Sigmoid colon (tissue), 7 donors: ENCODE measurements around the gene ANXA3. TPM values are rescaled to one million over a fixed set of nuclear protein-coding genes. Genes with fewer than 3 reads are reported as not detected.
"Not testable (repeated sequence)": the region's sequence is repeated elsewhere in the genome, so short reads cannot be mapped to it uniquely, and the experiment has no call there.

Experiments
- DNase-seq: peaks from one replicate; pipeline ENCODE4 v3.0.0-alpha.2; 2019
- H3K27ac ChIP-seq, 4 donors: fragments of 200-600 bp; sonication (generic); one replicate each; pipeline ENCODE4 v1.5.1; 2016 to 2019; ENCODE audit warnings: mild to moderate bottlenecking in 1 of 4
- H3K27me3 ChIP-seq, 3 donors: fragments of 200-600 bp; sonication (generic); one replicate each; pipeline ENCODE4 v1.5.1; 2019; ENCODE audit warnings: mild to moderate bottlenecking in 1 of 3
- H3K36me3 ChIP-seq, 4 donors: fragments of 200-600 bp; sonication (generic); one replicate each; pipeline ENCODE4 v1.5.1; 2016 to 2019
- H3K4me1 ChIP-seq, 4 donors: fragments of 200-600 bp; sonication (generic); one replicate each; pipeline ENCODE4 v1.5.1; 2017 to 2019
- H3K4me3 ChIP-seq, 4 donors: fragments of 200-600 bp; sonication (generic); one replicate each; pipeline ENCODE4 v1.5.1; 2017 to 2019; ENCODE audit warnings: mild to moderate bottlenecking in 2 of 4, moderate library complexity in 1 of 4
- H3K9me3 ChIP-seq, 4 donors: fragments of 200-600 bp in 3 of 4; sonication (generic) in 3 of 4; one replicate each; pipeline versions ENCODE4 v1.5.1 to v1.6.1; 2013 to 2019
- CTCF ChIP-seq, 4 experiments: fragments of 450-650 bp in 3 of 4; fragments of 200-600 bp in 1 of 4; IDR thresholded peaks; one replicate each; pipeline ENCODE4 v1.5.1; 2016 to 2019; ENCODE audit warnings: antibody characterized with exemption in 4 of 4, mild to moderate bottlenecking in 3 of 4, moderate library complexity in 2 of 4
- EP300 ChIP-seq, 4 donors: sonication (generic); formaldehyde crosslinking; IDR thresholded peaks; one replicate each; pipeline ENCODE4 v1.6.1; 2017; ENCODE audit warnings: antibody characterized with exemption in 4 of 4
- POLR2A ChIP-seq, 2 donors: fragments of 450-650 bp; IDR thresholded peaks; one replicate each; pipeline ENCODE4 v1.6.1; 2016; ENCODE audit warnings: antibody characterized with exemption in 2 of 2, mild to moderate bottlenecking in 2 of 2, moderate library complexity in 2 of 2
- POLR2AphosphoS5 ChIP-seq, 4 donors: sonication (generic); formaldehyde crosslinking; IDR thresholded peaks; one replicate each; pipeline ENCODE4 v1.6.1; 2017; ENCODE audit warnings: antibody characterized with exemption in 4 of 4
- WGBS, 2 donors: extraction: QIAGEN DNeasy Blood & Tissue Kit; methylation state at CpG; one replicate each; pipeline ENCODE4 v1.1.7; 2013; 5-methylcytosine and 5-hydroxymethylcytosine counted together
- intact Hi-C: fragments of 100-400 bp; cut with DNase I; formaldehyde crosslinking; loops from one replicate; pipeline ENCODE4 v1.15.1; 2023
- polyA plus RNA-seq, 3 donors: library from polyadenylated mRNA; stranded (reverse); fragments of 200-250 nt; gene quantifications; one replicate each; pipeline ENCODE4 v1.2.3, GENCODE V29; 2013
- total RNA-seq, 4 donors: library from RNA; depleted of rRNA; stranded (reverse); fragments of >200 nt; gene quantifications; one replicate each; pipeline ENCODE4 v1.1.0, GENCODE V29; 2016
- donor health status: healthy with polysubstance abuse.
- donor health status: Bipolar disorder and iron deficiency.
- donor health status: healthy.

Gene ANXA3
- total and polyA plus RNA-seq, 7 donors, result 17.8 to 109 (median 46.4) TPM

GRCh38 chr4:78545275-78546246 lies 6.0 kb upstream of the ANXA3 start:
- WGBS, 2 donors, result 49 to 72% methylated on average over 5 of the region's 5 CpGs
- intact Hi-C loops, result no loop called here
- no peak for DNase-seq
- Histone ChIP-seq H3K4me1 (peaks cover 0 to 14% (median 9%) of the 10 kb centered on the region in 4 donors), H3K4me3 (no peak overlapping the region), H3K9me3 (no peaks in the 10 kb centered on the region), H3K27me3 (no peaks in the 10 kb centered on the region), H3K36me3 (no peaks in the 10 kb centered on the region), H3K27ac (peak overlapping the region in 1 of 4 donors; percentile 14)
- TF ChIP-seq POLR2AphosphoS5 (IDR thresholded peaks at IDR 0.05) (no peak), CTCF (IDR thresholded peaks at IDR 0.05) (no peak), POLR2A (IDR thresholded peaks at IDR 0.05) (no peak)

DNA sequence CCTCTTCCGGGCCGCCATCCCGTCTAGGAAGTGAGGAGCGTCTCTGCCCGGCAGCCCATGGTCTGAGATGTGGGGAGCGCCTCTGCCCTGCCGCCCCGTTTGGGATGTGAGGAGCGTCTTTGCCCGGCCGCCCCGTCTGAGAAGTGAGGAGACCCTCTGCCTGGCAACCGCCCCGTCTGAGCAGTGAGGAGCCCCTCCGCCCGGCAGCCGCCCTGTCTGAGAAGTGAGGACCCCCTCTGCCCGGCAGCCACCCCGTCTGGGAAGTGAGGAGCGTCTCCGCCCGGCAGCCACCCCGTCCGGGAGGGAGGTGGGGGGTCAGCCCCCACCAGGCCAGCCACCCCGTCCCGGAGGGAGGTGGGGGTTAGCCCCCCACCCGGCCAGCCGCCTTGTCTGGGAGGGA lies 3.7 kb upstream of the ANXA3 start:
- H3K4me3 ChIP-seq, H3K9me3 ChIP-seq, H3K27ac ChIP-seq, H3K36me3 ChIP-seq, DNase-seq, H3K27me3 ChIP-seq, intact Hi-C loops: not testable (repeated sequence)
- peaks cover 0 to 32% (median 21%) of the 10 kb centered on the region in 4 donors for H3K4me1 ChIP-seq
- 92 to 93% methylated on average over 28 of the region's 28 CpGs for WGBS, 2 donors

DNA sequence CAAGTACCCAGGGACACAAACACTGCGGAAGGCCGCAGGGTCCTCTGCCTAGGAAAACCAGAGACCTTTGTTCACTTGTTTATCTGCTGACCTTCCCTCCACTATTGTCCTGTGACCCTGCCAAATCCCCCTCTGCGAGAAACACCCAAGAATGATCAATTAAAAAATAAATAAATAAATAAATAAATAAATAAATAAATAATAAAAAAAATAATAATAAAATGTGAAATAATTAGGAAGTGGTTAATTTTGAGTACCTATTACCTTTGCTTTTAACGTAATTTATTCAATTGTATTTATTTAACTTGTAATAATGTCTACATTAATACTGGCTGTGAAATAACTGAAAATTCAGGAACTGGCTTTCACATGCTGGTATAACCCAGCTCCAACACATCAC lies 2.7 kb upstream of the ANXA3 start:
- H3K9me3 ChIP-seq, intact Hi-C loops, H3K36me3 ChIP-seq, H3K27ac ChIP-seq, DNase-seq, H3K4me3 ChIP-seq, H3K27me3 ChIP-seq: not testable (repeated sequence)
- 89 to 94% methylated on average over 2 of the region's 4 CpGs for WGBS, 2 donors
- H3K4me1 ChIP-seq, result peaks cover 0 to 40% (median 26%) of the 10 kb centered on the region in 4 donors

DNA sequence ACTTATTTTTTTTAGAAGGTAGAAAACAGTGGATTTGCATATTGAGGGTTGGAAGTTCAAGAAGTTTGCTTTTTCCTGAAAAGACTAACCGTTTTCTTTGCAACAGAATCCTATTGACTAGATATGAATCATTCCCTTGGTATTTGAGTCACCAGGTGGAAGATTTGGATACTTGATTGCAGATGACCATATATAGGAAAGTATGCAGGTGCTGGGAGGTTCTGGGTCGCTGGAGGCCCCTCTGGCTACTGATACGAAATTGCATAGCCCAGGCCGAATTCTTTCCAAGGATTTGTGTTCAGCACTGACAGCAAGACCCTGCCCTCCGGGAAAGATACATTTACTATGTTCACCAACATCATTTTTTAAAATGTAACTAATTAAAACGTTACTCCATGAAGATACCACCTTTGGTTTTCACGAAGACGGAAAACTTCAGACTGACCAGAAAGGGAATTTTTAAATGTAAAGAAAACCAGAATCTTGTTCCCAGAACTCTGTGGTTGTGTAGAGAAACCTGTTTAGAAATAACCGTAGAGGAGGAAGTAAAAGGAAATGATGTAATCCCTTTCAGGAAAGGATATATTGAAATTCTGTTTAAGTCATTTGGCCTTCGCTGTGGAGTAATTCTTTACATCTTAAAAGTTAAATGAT lies 946 bp downstream of the ANXA3 start:
- 19 to 44% methylated on average over 10 of the region's 10 CpGs for WGBS, 2 donors
- intact Hi-C loops, result no loop called here
- no peak for TF ChIP-seq CTCF (IDR thresholded peaks at IDR 0.05)
- no peak for TF ChIP-seq POLR2AphosphoS5 (IDR thresholded peaks at IDR 0.05)
- no peak for TF ChIP-seq POLR2A (IDR thresholded peaks at IDR 0.05)
- no peak for TF ChIP-seq EP300 (IDR thresholded peaks at IDR 0.05)
- Histone ChIP-seq H3K27ac (peak overlapping the region; percentile 60 to 86 (median 78)), H3K9me3 (no peaks in the 10 kb centered on the region), H3K27me3 (no peaks in the 10 kb centered on the region), H3K36me3 (no peaks in the 10 kb centered on the region), H3K4me3 (peak overlapping the region; percentile 27 to 68 (median 55)), H3K4me1 (peaks cover 0 to 27% (median 17%) of the 10 kb centered on the region in 4 donors)
- DNase-seq, result no peak

GRCh38 chr4:78553043-78553396 lies 1.4 kb downstream of the ANXA3 start:
- H3K4me3 ChIP-seq, result peak overlapping the region in 1 of 4 donors; percentile 68
- WGBS, 2 donors, result 87 to 88% methylated on average over 3 of the region's 3 CpGs

More at GRCh38 chr4:78553043-78553396, 1.4 kb downstream of the ANXA3 start:
- intact Hi-C loops, result no loop called here
- TF ChIP-seq POLR2A (IDR thresholded peaks at IDR 0.05) (no peak), EP300 (IDR thresholded peaks at IDR 0.05) (no peak), CTCF (IDR thresholded peaks at IDR 0.05) (no peak), POLR2AphosphoS5 (IDR thresholded peaks at IDR 0.05) (no peak)
- DNase-seq, result no peak
- no peaks in the 10 kb centered on the region for H3K36me3 ChIP-seq
- H3K9me3 ChIP-seq, result no peaks in the 10 kb centered on the region
- H3K4me1 ChIP-seq, result peaks cover 0 to 27% (median 17%) of the 10 kb centered on the region in 4 donors
- peak overlapping the region in 3 of 4 donors; percentile 75 to 86 (median 82) for H3K27ac ChIP-seq
- no peaks in the 10 kb centered on the region for H3K27me3 ChIP-seq
